HepG2 (cell line): ENCODE data around the gene CALY. TPM values are rescaled to one million over a fixed set of nuclear protein-coding genes. Genes with fewer than 3 reads are reported as not detected.

Experiments
- ATAC-seq: fragments of 200-7000 bp; cut with Tn5 transposase; 3 replicates; pipeline ENCODE4 v1.9.1; 2020; ENCODE audit warnings: mild to moderate bottlenecking, moderate library complexity
- BruUV-seq: library from RNA; stranded (reverse); fragments of 400-500 nt; replicated peaks from 2 replicates; lab custom pipeline; 2021; lab: Mats Ljungman, UMichigan
- CTCF ChIA-PET: fragments of 300-600 bp; formaldehyde crosslinking; extraction: SDS; loops from one replicate; lab custom pipeline; 2021; ENCODE audit warnings: low total read pairs, inconsistent platforms, low intra/inter-chr PET ratio; lab: Yijun Ruan, JAX
- POLR2A ChIA-PET: fragments of 350-600 bp; sonication (Branson Sonifier 250); formaldehyde crosslinking; loops from one replicate; lab custom pipeline; 2020; ENCODE audit warnings: antibody characterized with exemption, inconsistent platforms; lab: Yijun Ruan, JAX
- DNase-seq: peaks from one replicate; pipeline ENCODE4 v3.0.0-alpha.2; 2015; ENCODE audit warnings: low spot score
- FAIRE-seq: peaks from 3 replicates; lab custom pipeline; 2011; peaks lifted over from hg19 to GRCh38; lab: Jason Lieb, UNC
- H2AFZ ChIP-seq: one replicate; pipeline ENCODE4 v1.6.1; 2011; ENCODE audit warnings: low read length, inconsistent platforms
- H3K27ac ChIP-seq: fragments of 300-600 bp; 3 replicates; pipeline ENCODE4 v1.8.0; 2011; ENCODE audit warnings: mixed run types, mild to moderate bottlenecking, mixed read lengths, low read length, inconsistent platforms; ENCODE audit not compliant: insufficient read depth; ENCODE audit errors: extremely low read length
- H3K27me3 ChIP-seq, 2 experiments: fragments of 200-600 bp in 1 of 2; 2 replicates in 1 of 2; 3 replicates in 1 of 2; pipeline versions ENCODE4 v1.6.0 to v1.8.0; 2011; ENCODE audit warnings: low read length in 2 of 2, mild to moderate bottlenecking in 2 of 2, moderate library complexity in 2 of 2, inconsistent platforms in 1 of 2; ENCODE audit not compliant: insufficient read depth in 2 of 2, control insufficient read depth in 1 of 2
- H3K36me3 ChIP-seq, 2 experiments: fragments of 200-600 bp in 1 of 2; replicated peaks in 1 of 2; 2 replicates in 1 of 2; 3 replicates in 1 of 2; pipeline versions ENCODE4 v1.5.1 to v1.8.0; 2011; ENCODE audit warnings: low read length in 2 of 2, inconsistent platforms in 1 of 2; ENCODE audit not compliant: insufficient read depth in 2 of 2, control insufficient read depth in 1 of 2
- H3K4me1 ChIP-seq: 2 replicates; pipeline ENCODE4 v1.5.1; 2012; ENCODE audit warnings: low read length, inconsistent platforms; ENCODE audit not compliant: insufficient read depth
- H3K4me2 ChIP-seq: 2 replicates; pipeline ENCODE4 v1.6.0; 2011; ENCODE audit warnings: low read depth, low read length, inconsistent platforms
- H3K4me3 ChIP-seq, 3 experiments: fragments of 200-600 bp in 1 of 3; sonication (generic), shearing (Covaris generic) in 1 of 3; replicated peaks in 1 of 3; 2 replicates each; pipeline ENCODE4 v1.5.1; 2011 to 2016; ENCODE audit warnings: low read length in 3 of 3, inconsistent platforms in 2 of 3, low read depth in 2 of 3, mild to moderate bottlenecking in 2 of 3, control low read depth in 1 of 3, mixed read lengths in 1 of 3; ENCODE audit not compliant: insufficient read depth in 1 of 3
- H3K79me2 ChIP-seq: one replicate; pipeline ENCODE4 v1.6.1; 2011; ENCODE audit warnings: low read length, inconsistent platforms; ENCODE audit not compliant: insufficient read depth
- H3K9ac ChIP-seq: 2 replicates; pipeline ENCODE4 v1.6.0; 2011; ENCODE audit warnings: mild to moderate bottlenecking, low read depth, low read length, inconsistent platforms; ENCODE audit not compliant: insufficient read depth
- H3K9me3 ChIP-seq: 2 replicates; pipeline ENCODE4 v1.5.1; 2012; ENCODE audit warnings: mild to moderate bottlenecking, low read length
- H4K20me1 ChIP-seq: 2 replicates; pipeline ENCODE4 v1.6.0; 2011; ENCODE audit warnings: inconsistent platforms, mild to moderate bottlenecking, low read length, moderate library complexity; ENCODE audit not compliant: insufficient read depth
- AKNA ChIP-seq: sonication (generic); formaldehyde crosslinking; IDR thresholded peaks from 2 replicates; pipeline ENCODE4 v1.4.0; 2020; ENCODE audit warnings: missing genetic modification reagents, borderline replicate concordance
- DBP ChIP-seq: sonication (generic); formaldehyde crosslinking; IDR thresholded peaks from 2 replicates; pipeline ENCODE4 v1.4.0; 2020; ENCODE audit warnings: missing genetic modification reagents; ENCODE audit errors: not compliant biosample characterization
- MLXIP ChIP-seq: sonication (generic); formaldehyde crosslinking; IDR thresholded peaks from 2 replicates; pipeline ENCODE4 v1.9.0; 2021; ENCODE audit warnings: missing genetic modification reagents, borderline replicate concordance
- PHF20 ChIP-seq: sonication (generic); formaldehyde crosslinking; IDR thresholded peaks from 2 replicates; pipeline ENCODE4 v1.5.0; 2020; ENCODE audit warnings: mild to moderate bottlenecking, missing genetic modification reagents
- POGZ ChIP-seq: sonication (generic); formaldehyde crosslinking; IDR thresholded peaks from 2 replicates; pipeline ENCODE4 v1.4.0; 2020; ENCODE audit warnings: mild to moderate bottlenecking, missing genetic modification reagents
- POLR2A ChIP-seq, 2 experiments: IDR thresholded peaks; 2 replicates each; pipeline ENCODE4 v1.6.1; 2011; ENCODE audit warnings: low read depth in 2 of 2, low read length in 2 of 2, mild to moderate bottlenecking in 1 of 2, moderate library complexity in 1 of 2; ENCODE audit not compliant: insufficient read depth in 1 of 2
- ZNF317 ChIP-seq: sonication (generic); formaldehyde crosslinking; IDR thresholded peaks from 2 replicates; pipeline ENCODE4 v1.5.0; 2020; ENCODE audit warnings: mild to moderate bottlenecking, missing genetic modification reagents
- ZNF326 ChIP-seq: sonication (generic); formaldehyde crosslinking; IDR thresholded peaks from 2 replicates; pipeline ENCODE4 v1.4.0; 2020; ENCODE audit warnings: missing genetic modification reagents, borderline replicate concordance
- ZNF552 ChIP-seq: sonication (generic); formaldehyde crosslinking; IDR thresholded peaks from 2 replicates; pipeline ENCODE4 v1.9.0; 2022; ENCODE audit warnings: missing genetic modification reagents, mild to moderate bottlenecking, borderline replicate concordance
- WGBS: methylation state at CpG from one replicate; pipeline ENCODE4 v1.1.6; 2017; ENCODE audit warnings: low lambda C conversion rate; 5-methylcytosine and 5-hydroxymethylcytosine counted together
- in situ Hi-C: cut with HindIII; loops from 2 replicates; pipeline ENCODE4 v1.10.0; 2017; ENCODE audit warnings: low pct_unique_long_range_greater_than_20kb; ENCODE audit not compliant: extremely low pct_ligation_motif_present
- intact Hi-C: fragments of 100-400 bp; cut with micrococcal nuclease; formaldehyde crosslinking; loops from one replicate; pipeline ENCODE4 v1.10.0; 2022; ENCODE audit not compliant: unreplicated experiment
- polyA plus RNA-seq, 8 experiments: library from polyadenylated mRNA; depleted of rRNA in 3 of 8; stranded (reverse) in 7 of 8; unstranded in 1 of 8; fragments of >200 nt; fragmentation: Illumina TruSeq in 4 of 8; extraction: Trizol in 4 of 8; gene quantifications; 2 replicates each; pipeline versions ENCODE4 v1.2.1 to v1.2.3, GENCODE V29; 2011 to 2016; ENCODE audit warnings: low read depth in 4 of 8, missing spikeins in 1 of 8, mixed read lengths in 1 of 8; ENCODE audit not compliant: insufficient read depth in 1 of 8
- total RNA-seq, 5 experiments: library from RNA; depleted of rRNA; stranded (reverse); fragments of >200 nt; fragmentation: Illumina TruSeq; extraction: Trizol; gene quantifications; 2 replicates each; pipeline ENCODE4 v1.2.3, GENCODE V29; 2016; ENCODE audit warnings: low read depth in 1 of 5
- TF ChIP-seq, protein P1 (sequence below), 2 experiments: sonication (generic) in 1 of 2; formaldehyde crosslinking in 1 of 2; IDR thresholded peaks; 2 replicates each; pipeline versions ENCODE4 v1.4.0 to v1.6.1; 2018 to 2020; ENCODE audit warnings: missing genetic modification reagents in 2 of 2, borderline replicate concordance in 1 of 2, low read depth in 1 of 2, mild to moderate bottlenecking in 1 of 2, missing biosample characterization in 1 of 2

Gene CALY
- total and polyA plus RNA-seq, 2 of the 13 experiments (the other 11 are each of a cell fraction or from before 2014, with no cell fraction given) = 0.08 TPM; not detected in 1

- TF ChIP-seq ZNF552 (CRISPR knock-in tag) = no peak
- no peak for TF ChIP-seq ZNF317 (CRISPR knock-in tag)
- TF ChIP-seq ZNF326 = no peak
- TF ChIP-seq POGZ (CRISPR knock-in tag) = no peak
These were observed 20.0 kb upstream of the CALY start (continued) for GRCh38 chr10:133356549-133357284.

DNA sequence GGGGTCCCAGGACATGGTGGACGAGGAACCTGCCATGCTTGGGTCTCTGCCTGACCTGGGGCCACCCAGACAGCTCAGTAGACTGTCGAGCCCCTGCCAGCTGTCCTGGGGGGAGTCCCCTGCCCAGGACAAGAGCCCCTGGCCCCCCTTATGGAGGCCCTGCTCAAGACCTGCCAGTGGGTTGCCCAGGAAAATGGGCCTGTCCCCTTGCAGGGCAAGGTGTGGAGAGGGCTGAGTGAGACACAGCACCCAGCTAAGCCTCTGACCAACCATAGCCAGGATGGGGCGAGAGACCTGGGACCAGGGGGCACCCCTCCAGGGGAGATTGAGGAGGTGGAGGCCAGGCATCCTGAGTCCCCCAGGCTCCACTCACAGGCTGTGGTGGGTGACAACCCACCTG, 19.3 kb upstream of the CALY start:
- CTCF ChIA-PET = no interaction called here
- H2AFZ ChIP-seq = no peak overlapping the region
- ATAC-seq = no peak
- H3K4me2 ChIP-seq = peak overlapping the region; percentile 98
- intact Hi-C loops = no loop called here
- peak overlapping the region in 1 of 3 experiments; percentile 90; a peak in 2 of 6 replicates for H3K4me3 ChIP-seq
- no peak for FAIRE-seq
- POLR2A ChIA-PET = interaction anchor here (1.2 to 5.1 kb wide), 3 partner anchors 8 to 32 kb away, joined by 3 to 124 read pairs (median 4); partner anchors contain the start of genes ECHS1 and PRAP1
- peaks cover 13% of the 10 kb centered on the region; the same call in 1 of the 2 replicates for H4K20me1 ChIP-seq
- peaks cover 39% of the 10 kb centered on the region for H3K4me1 ChIP-seq
- H3K27me3 ChIP-seq = no peaks in the 10 kb centered on the region
- DNase-seq = no peak
- peaks cover 5 to 14% of the 10 kb centered on the region in 2 experiments; a peak in 3 of 5 replicates for H3K36me3 ChIP-seq
- in situ Hi-C loops = no loop called here
- WGBS = 100% methylated on average over 1 of the region's 3 CpGs
- H3K9ac ChIP-seq = peak overlapping the region; percentile 92
- H3K79me2 ChIP-seq = peaks cover 12% of the 10 kb centered on the region
- no peak overlapping the region for H3K27ac ChIP-seq
- H3K9me3 ChIP-seq = no peaks in the 10 kb centered on the region
- no TSS peak for BruUV-seq
- TF ChIP-seq POLR2A (IDR thresholded peaks at IDR 0.05; ENCODE audit: insufficient read depth in 1 of 2, low read depth in 2 of 2, low read length in 2 of 2) (0 out of 4 replicates have a peak, but pooled peaks of 1 of the 2 experiments have one; percentile 1), ZNF317 (CRISPR knock-in tag) (no peak), MLXIP (CRISPR knock-in tag) (no peak), PHF20 (no peak), AKNA (CRISPR knock-in tag) (no peak), DBP (CRISPR knock-in tag) (no peak)
- TF ChIP-seq, protein P1, sequence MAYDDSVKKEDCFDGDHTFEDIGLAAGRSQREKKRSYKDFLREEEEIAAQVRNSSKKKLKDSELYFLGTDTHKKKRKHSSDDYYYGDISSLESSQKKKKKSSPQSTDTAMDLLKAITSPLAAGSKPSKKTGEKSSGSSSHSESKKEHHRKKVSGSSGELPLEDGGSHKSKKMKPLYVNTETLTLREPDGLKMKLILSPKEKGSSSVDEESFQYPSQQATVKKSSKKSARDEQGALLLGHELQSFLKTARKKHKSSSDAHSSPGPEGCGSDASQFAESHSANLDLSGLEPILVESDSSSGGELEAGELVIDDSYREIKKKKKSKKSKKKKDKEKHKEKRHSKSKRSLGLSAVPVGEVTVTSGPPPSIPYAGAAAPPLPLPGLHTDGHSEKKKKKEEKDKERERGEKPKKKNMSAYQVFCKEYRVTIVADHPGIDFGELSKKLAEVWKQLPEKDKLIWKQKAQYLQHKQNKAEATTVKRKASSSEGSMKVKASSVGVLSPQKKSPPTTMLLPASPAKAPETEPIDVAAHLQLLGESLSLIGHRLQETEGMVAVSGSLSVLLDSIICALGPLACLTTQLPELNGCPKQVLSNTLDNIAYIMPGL (CRISPR knock-in tag; IDR thresholded peaks at IDR 0.05; ENCODE audit: borderline replicate concordance in 1 of 2, low read depth in 1 of 2) = no peak
